OCI-LY7 (cell line): ENCODE measurements around the gene GRID2. TPM values are rescaled to one million over a fixed set of nuclear protein-coding genes. Genes with fewer than 3 reads are reported as not detected.

Source experiments
- BruUV-seq: library from RNA; stranded (reverse); fragments of 400-500 nt; replicated peaks from 2 replicates; lab custom pipeline; 2021; lab: Mats Ljungman, UMichigan
- CTCF ChIA-PET: fragments of 300-600 bp; sonication (Branson Sonifier 250); formaldehyde crosslinking; loops from one replicate; lab custom pipeline; 2022; ENCODE audit warnings: antibody characterized with exemption; ENCODE audit not compliant: unreplicated experiment; lab: Charles Lee
- POLR2A ChIA-PET: fragments of 300-600 bp; sonication (Branson Sonifier 250); formaldehyde crosslinking; loops from one replicate; lab custom pipeline; 2022; ENCODE audit warnings: antibody characterized with exemption; lab: Charles Lee
- DNase-seq: peaks from one replicate; pipeline ENCODE4 v3.0.0-alpha.2; 2015; ENCODE audit warnings: low spot score
- H2AFZ ChIP-seq: fragments of 200-600 bp; sonication (generic), shearing (Covaris generic); 2 replicates; pipeline ENCODE4 v1.6.1; 2014; ENCODE audit warnings: mild to moderate bottlenecking, antibody characterized with exemption, low read length, moderate library complexity
- H3K27ac ChIP-seq: fragments of 200-600 bp; sonication (generic); 2 replicates; pipeline ENCODE4 v1.5.1; 2014; ENCODE audit warnings: mixed run types, low read depth, mild to moderate bottlenecking, moderate library complexity, low read length, inconsistent platforms; ENCODE audit not compliant: poor library complexity, severe bottlenecking
- H3K36me3 ChIP-seq: fragments of 200-600 bp; sonication (generic); 2 replicates; pipeline ENCODE4 v1.6.1; 2014; ENCODE audit warnings: mild to moderate bottlenecking, antibody characterized with exemption, low read length, moderate library complexity, mixed read lengths; ENCODE audit not compliant: insufficient read depth
- H3K4me1 ChIP-seq: fragments of 200-600 bp; sonication (generic); 2 replicates; pipeline ENCODE4 v1.5.1; 2014; ENCODE audit warnings: mild to moderate bottlenecking, low read length; ENCODE audit not compliant: insufficient read depth, poor library complexity, severe bottlenecking
- H3K4me2 ChIP-seq: fragments of 200-600 bp; sonication (generic); 2 replicates; pipeline ENCODE4 v1.6.1; 2014; ENCODE audit warnings: mild to moderate bottlenecking, low read length
- H3K4me3 ChIP-seq: fragments of 200-600 bp; sonication (generic); 2 replicates; pipeline ENCODE4 v1.5.1; 2014; ENCODE audit warnings: mild to moderate bottlenecking, low read depth, low read length; ENCODE audit not compliant: poor library complexity, severe bottlenecking
- H3K79me2 ChIP-seq: fragments of 200-600 bp; sonication (generic); 2 replicates; pipeline ENCODE4 v1.6.1; 2016; ENCODE audit warnings: low read depth, mild to moderate bottlenecking, low read length, moderate library complexity, mixed read lengths; ENCODE audit not compliant: insufficient read depth
- H3K9me2 ChIP-seq: fragments of 200-600 bp; sonication (generic); 2 replicates; pipeline ENCODE4 v1.6.1; 2016; ENCODE audit warnings: mild to moderate bottlenecking, low read length, mixed read lengths; ENCODE audit not compliant: insufficient read depth
- H3K9me3 ChIP-seq: fragments of 200-600 bp; sonication (generic); 2 replicates; pipeline ENCODE4 v1.6.1; 2014; ENCODE audit warnings: mild to moderate bottlenecking, mixed run types, low read length, mixed read lengths
- H4K20me1 ChIP-seq: fragments of 200-600 bp; sonication (generic); 2 replicates; pipeline ENCODE4 v1.6.1; 2014; ENCODE audit warnings: mild to moderate bottlenecking, antibody characterized with exemption, low read length, moderate library complexity, mixed read lengths; ENCODE audit not compliant: insufficient read depth
- EZH2phosphoT487 ChIP-seq: fragments of 200-600 bp; sonication (generic); IDR thresholded peaks from 2 replicates; pipeline ENCODE4 v1.6.1; 2018; ENCODE audit warnings: low read depth, borderline replicate concordance, mild to moderate bottlenecking, mixed run types, antibody characterized with exemption, low read length, moderate library complexity, mixed read lengths
- intact Hi-C: fragments of 100-400 bp; cut with micrococcal nuclease; formaldehyde crosslinking; loops from one replicate; pipeline ENCODE4 v1.10.0; 2022; ENCODE audit not compliant: unreplicated experiment
- total RNA-seq, 2 experiments: library from RNA; depleted of rRNA in 1 of 2; stranded (reverse); fragments of >200 nt in 1 of 2; shearing (Covaris generic) in 1 of 2; gene quantifications; 2 replicates each; pipeline ENCODE4 v1.2.3, GENCODE V29; 2014 to 2022
- TF ChIP-seq, protein P1 (sequence below): fragments of 200-600 bp; sonication (generic); conservative IDR thresholded peaks from 2 replicates; pipeline ENCODE4 v1.5.1; 2014; ENCODE audit warnings: mild to moderate bottlenecking, antibody characterized with exemption, low read length, moderate library complexity, mixed read lengths

The GRID2 gene
- total RNA-seq, 2 experiments from 2014 or later: not detected

DNA sequence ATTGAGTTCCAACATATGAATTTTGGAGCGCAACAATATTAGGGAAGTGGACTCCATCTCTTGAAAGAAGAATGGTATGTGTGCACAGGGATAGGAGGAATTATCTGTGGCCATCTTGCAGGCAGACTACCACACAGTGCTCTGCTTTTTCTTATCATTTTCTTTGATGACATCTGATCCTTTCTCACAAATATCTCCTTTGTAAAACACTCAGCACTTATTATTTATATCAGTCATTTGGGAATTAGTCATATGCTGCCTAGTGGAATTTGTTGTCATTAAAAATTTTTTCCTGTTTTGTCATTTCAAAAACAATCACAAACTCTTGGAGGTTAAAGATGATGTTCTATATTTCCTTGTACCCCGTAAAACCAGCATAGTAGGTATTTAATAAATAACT, 1080.5 kb downstream of the GRID2 start:
- Histone ChIP-seq H2AFZ (no peak overlapping the region), H3K9me3 (no peaks in the 10 kb centered on the region), H3K36me3 (no peaks in the 10 kb centered on the region), H3K4me1 (no peaks in the 10 kb centered on the region), H3K4me2 (no peak overlapping the region), H3K4me3 (no peak overlapping the region), H3K27ac (no peak overlapping the region), H4K20me1 (no peaks in the 10 kb centered on the region), H3K9me2 (no peaks in the 10 kb centered on the region), H3K79me2 (no peaks in the 10 kb centered on the region)
- intact Hi-C loops: no loop called here
- ChIA-PET CTCF (no interaction called here), POLR2A (no interaction called here)
- no TSS peak for BruUV-seq
- TF ChIP-seq, protein P1, sequence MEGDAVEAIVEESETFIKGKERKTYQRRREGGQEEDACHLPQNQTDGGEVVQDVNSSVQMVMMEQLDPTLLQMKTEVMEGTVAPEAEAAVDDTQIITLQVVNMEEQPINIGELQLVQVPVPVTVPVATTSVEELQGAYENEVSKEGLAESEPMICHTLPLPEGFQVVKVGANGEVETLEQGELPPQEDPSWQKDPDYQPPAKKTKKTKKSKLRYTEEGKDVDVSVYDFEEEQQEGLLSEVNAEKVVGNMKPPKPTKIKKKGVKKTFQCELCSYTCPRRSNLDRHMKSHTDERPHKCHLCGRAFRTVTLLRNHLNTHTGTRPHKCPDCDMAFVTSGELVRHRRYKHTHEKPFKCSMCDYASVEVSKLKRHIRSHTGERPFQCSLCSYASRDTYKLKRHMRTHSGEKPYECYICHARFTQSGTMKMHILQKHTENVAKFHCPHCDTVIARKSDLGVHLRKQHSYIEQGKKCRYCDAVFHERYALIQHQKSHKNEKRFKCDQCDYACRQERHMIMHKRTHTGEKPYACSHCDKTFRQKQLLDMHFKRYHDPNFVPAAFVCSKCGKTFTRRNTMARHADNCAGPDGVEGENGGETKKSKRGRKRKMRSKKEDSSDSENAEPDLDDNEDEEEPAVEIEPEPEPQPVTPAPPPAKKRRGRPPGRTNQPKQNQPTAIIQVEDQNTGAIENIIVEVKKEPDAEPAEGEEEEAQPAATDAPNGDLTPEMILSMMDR: no peak
- TF ChIP-seq EZH2phosphoT487: no peak
- DNase-seq: no peak

DNA sequence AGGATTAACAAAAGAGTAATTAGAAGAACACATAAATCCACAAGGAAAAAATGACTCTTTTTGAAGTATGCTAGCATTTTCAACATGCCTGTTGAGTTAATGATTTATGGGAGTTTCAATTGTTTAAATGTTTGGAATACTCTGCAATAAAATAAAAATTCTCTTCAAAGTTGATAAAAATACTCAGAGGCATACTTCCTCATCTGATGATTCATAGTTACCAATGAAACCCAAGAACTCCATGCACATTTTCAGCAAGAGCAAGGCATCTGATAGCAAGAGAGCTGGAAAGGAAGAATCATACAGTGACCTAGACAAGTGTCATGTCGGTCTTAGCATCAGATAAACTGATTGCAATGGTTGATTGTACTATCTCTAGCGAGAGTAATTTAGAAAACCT, 1081.1 kb downstream of the GRID2 start:
- POLR2A ChIA-PET: no interaction called here

GRCh38 chr4:93394545-93395081, 1090.8 kb downstream of the GRID2 start:
- Histone ChIP-seq H3K9me2 (no peaks in the 10 kb centered on the region), H3K36me3 (no peaks in the 10 kb centered on the region), H3K4me2 (no peak overlapping the region), H2AFZ (no peak overlapping the region), H3K4me1 (no peaks in the 10 kb centered on the region), H3K4me3 (no peak overlapping the region), H3K9me3 (no peaks in the 10 kb centered on the region), H3K79me2 (no peaks in the 10 kb centered on the region), H3K27ac (no peak overlapping the region), H4K20me1 (no peaks in the 10 kb centered on the region)
- BruUV-seq: no TSS peak
- intact Hi-C loops: no loop called here
- ChIA-PET CTCF (no interaction called here), POLR2A (interaction anchor here (1.2 kb wide), 1 partner anchor 17 kb away, joined by 3 read pairs; no protein-coding TSS in a partner anchor)
- no peak for TF ChIP-seq EZH2phosphoT487
- TF ChIP-seq, protein P1: no peak
- DNase-seq: no peak

More for the DNA sequence above, 1081.1 kb downstream of the GRID2 start:
- H3K9me3 ChIP-seq: no peaks in the 10 kb centered on the region
- no peaks in the 10 kb centered on the region for H3K79me2 ChIP-seq
- DNase-seq: no peak
- H3K4me1 ChIP-seq: no peaks in the 10 kb centered on the region
- H3K9me2 ChIP-seq: no peaks in the 10 kb centered on the region
- no peak overlapping the region for H2AFZ ChIP-seq
- no peak for TF ChIP-seq EZH2phosphoT487
- TF ChIP-seq, protein P1: no peak
- no peaks in the 10 kb centered on the region for H4K20me1 ChIP-seq
- intact Hi-C loops: no loop called here
- H3K4me3 ChIP-seq: no peak overlapping the region
- H3K4me2 ChIP-seq: no peak overlapping the region
- CTCF ChIA-PET: no interaction called here
- no peaks in the 10 kb centered on the region for H3K36me3 ChIP-seq
- no TSS peak for BruUV-seq
- no peak overlapping the region for H3K27ac ChIP-seq
